ENCODE data around the gene PAPOLG. TPM values are rescaled to one million over a fixed set of nuclear protein-coding genes. Genes with fewer than 3 reads are reported as not detected.
"Not testable (repeated sequence)": the region's sequence is repeated elsewhere in the genome, so short reads cannot be mapped to it uniquely, and the experiment has no call there.

The PAPOLG gene
- total RNA-seq, 1 donor from 2014 or later: 10.7 TPM

GRCh38 chr2:60771508-60771907 is 15.4 kb downstream of the PAPOLG start:
- no peak for DNase-seq (ENCODE audit: low spot score)

GRCh38 chr2:60775048-60775639 is 19.1 kb downstream of the PAPOLG start:
- DNase-seq (ENCODE audit: low spot score): no peak

GRCh38 chr2:60778352-60778751 is 22.3 kb downstream of the PAPOLG start:
- DNase-seq (ENCODE audit: low spot score): no peak

- DNase-seq (ENCODE audit: low spot score): no peak
Measured at GRCh38 chr2:60779426-60779825, 23.4 kb downstream of the PAPOLG start.

- DNase-seq (ENCODE audit: low spot score): no peak
Measured at GRCh38 chr2:60780721-60781120, 24.7 kb downstream of the PAPOLG start.

GRCh38 chr2:60793169-60793568 is 37.1 kb downstream of the PAPOLG start:
- DNase-seq (ENCODE audit: low spot score): no peak

GRCh38 chr2:60794271-60794863 is 38.3 kb downstream of the PAPOLG start:
- no peak for DNase-seq (ENCODE audit: low spot score)

- no peak for DNase-seq (ENCODE audit: low spot score)
Measured at GRCh38 chr2:60796573-60797509, 40.8 kb downstream of the PAPOLG start.

- DNase-seq (ENCODE audit: low spot score): no peak
Measured at GRCh38 chr2:60804473-60804872, 48.4 kb downstream of the PAPOLG start.

GRCh38 chr2:60806595-60806987 is 50.5 kb downstream of the PAPOLG start:
- no peak for DNase-seq (ENCODE audit: low spot score)

- DNase-seq (ENCODE audit: low spot score): no peak
Measured at GRCh38 chr2:60806988-60807681, 51.1 kb downstream of the PAPOLG start.

- no peak for DNase-seq (ENCODE audit: low spot score)
Measured at GRCh38 chr2:60808330-60808801, 52.3 kb downstream of the PAPOLG start.

- DNase-seq (ENCODE audit: low spot score): no peak
Measured at GRCh38 chr2:60811491-60812375, 55.7 kb downstream of the PAPOLG start.

- not testable (repeated sequence) for DNase-seq (ENCODE audit: low spot score)
Measured at GRCh38 chr2:60817191-60817590, 61.1 kb downstream of the PAPOLG start.

GRCh38 chr2:60818272-60818671 is 62.2 kb downstream of the PAPOLG start:
- DNase-seq (ENCODE audit: low spot score): no peak

GRCh38 chr2:60819155-60819862 is 63.2 kb downstream of the PAPOLG start:
- no peak for DNase-seq (ENCODE audit: low spot score)

GRCh38 chr2:60819936-60820335 is 63.9 kb downstream of the PAPOLG start:
- no peak for DNase-seq (ENCODE audit: low spot score)

GRCh38 chr2:60820416-60821132 is 64.5 kb downstream of the PAPOLG start:
- no peak for DNase-seq (ENCODE audit: low spot score)

GRCh38 chr2:60821133-60821469 is 65.0 kb downstream of the PAPOLG start:
- DNase-seq (ENCODE audit: low spot score): no peak
